ENCODE data around the gene INSR. TPM values are rescaled to one million over a fixed set of nuclear protein-coding genes. Genes with fewer than 3 reads are reported as not detected.

INSR gene
- polyA plus RNA-seq, 6 donors from 2014 or later = 0.40 to 2.2 (median 0.52) TPM; not detected in 1

- Mint-ChIP-seq H3K4me1 (peaks cover 15 to 37% (median 34%) of the 10 kb centered on the region in 3 donors), H3K36me3 (no peaks in the 10 kb centered on the region)
These were observed 6.1 kb downstream of the INSR start for GRCh38 chr19:7288131-7288530.

GRCh38 chr19:7287722-7288121, 6.5 kb downstream of the INSR start:
- no peak for ATAC-seq (ENCODE audit: low read depth in 2 of 2)
- Mint-ChIP-seq H3K4me3 (no peak overlapping the region), H3K27ac (no peak overlapping the region), H3K36me3 (no peaks in the 10 kb centered on the region), H3K27me3 (peaks cover 0 to 5% (median 0%) of the 10 kb centered on the region in 3 donors), H3K9me3 (no peaks in the 10 kb centered on the region), H3K4me1 (peaks cover 14 to 33% (median 30%) of the 10 kb centered on the region in 3 donors)
- no peak for DNase-seq

More at GRCh38 chr19:7288131-7288530, 6.1 kb downstream of the INSR start:
- H3K4me3 Mint-ChIP-seq = no peak overlapping the region
- DNase-seq (no peak), ATAC-seq (ENCODE audit: low read depth in 2 of 2) (no peak)
- H3K27ac Mint-ChIP-seq = no peak overlapping the region
- H3K27me3 Mint-ChIP-seq = peaks cover 0 to 8% (median 0%) of the 10 kb centered on the region in 3 donors
- H3K9me3 Mint-ChIP-seq = no peaks in the 10 kb centered on the region

GRCh38 chr19:7280940-7281666, 13.1 kb downstream of the INSR start:
- peak overlapping the region in 1 of 8 donors; percentile 75 for H3K4me3 Mint-ChIP-seq
- no peak for DNase-seq
- no peak for ATAC-seq (ENCODE audit: low read depth in 2 of 2)
- H3K36me3 Mint-ChIP-seq = no peaks in the 10 kb centered on the region
- H3K27me3 Mint-ChIP-seq = no peaks in the 10 kb centered on the region
- H3K9me3 Mint-ChIP-seq = no peaks in the 10 kb centered on the region
- peaks cover 0 to 15% (median 2%) of the 10 kb centered on the region in 3 donors for H3K4me1 Mint-ChIP-seq
- peak overlapping the region in 2 of 6 donors; percentile 49 to 54 for H3K27ac Mint-ChIP-seq

DNA sequence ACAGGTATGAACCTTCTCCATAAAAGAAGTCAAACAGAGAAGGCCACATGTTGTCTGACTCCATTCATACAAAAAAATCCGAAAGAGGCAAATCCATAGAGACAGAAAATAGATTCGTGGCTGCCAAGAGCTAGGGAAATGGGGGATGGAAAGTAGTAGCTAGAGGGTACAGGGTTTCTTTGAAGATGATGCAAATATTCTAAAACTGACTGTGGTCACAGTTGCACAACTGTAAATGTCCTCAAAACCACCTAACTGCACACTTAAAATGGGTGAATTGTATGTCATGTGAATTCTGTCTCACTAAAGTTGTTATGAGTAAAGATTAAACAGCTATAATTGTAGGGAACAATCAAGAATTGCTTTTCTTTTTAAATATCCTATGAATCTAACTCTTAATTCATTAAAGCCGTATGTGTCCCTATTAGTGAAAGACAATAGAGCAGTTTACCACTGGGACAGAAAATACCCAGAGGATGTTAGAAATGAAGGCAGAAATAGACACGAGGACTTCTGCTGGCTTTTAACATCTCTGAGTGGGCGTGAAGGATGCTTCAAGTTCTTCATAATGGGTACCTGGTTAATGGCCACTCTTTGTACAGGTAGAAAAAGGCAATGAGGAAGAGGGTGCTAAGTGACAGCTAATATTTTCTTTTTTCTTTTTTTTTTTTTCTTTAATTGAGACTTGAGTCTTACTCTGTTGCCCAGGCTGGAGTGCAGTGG, 21.2 kb downstream of the INSR start:
- Mint-ChIP-seq H3K27ac (peak overlapping the region in 5 of 6 donors; percentile 47 to 88 (median 62)), H3K4me1 (peaks cover 10 to 19% (median 13%) of the 10 kb centered on the region in 3 donors), H3K36me3 (no peaks in the 10 kb centered on the region), H3K27me3 (no peaks in the 10 kb centered on the region), H3K9me3 (no peaks in the 10 kb centered on the region), H3K4me3 (no peak overlapping the region)
- DNase-seq (no peak), ATAC-seq (ENCODE audit: low read depth in 2 of 2) (no peak)

GRCh38 chr19:7268705-7269098, 25.5 kb downstream of the INSR start:
- peaks cover 8 to 14% (median 11%) of the 10 kb centered on the region in 3 donors for H3K4me1 Mint-ChIP-seq
- peaks cover 0 to 7% of the 10 kb centered on the region in 2 donors for H3K36me3 Mint-ChIP-seq
- no peak overlapping the region for H3K4me3 Mint-ChIP-seq
- H3K27ac Mint-ChIP-seq = peak overlapping the region in 1 of 6 donors; percentile 55
- no peak for ATAC-seq (ENCODE audit: low read depth in 2 of 2)
- H3K27me3 Mint-ChIP-seq = no peaks in the 10 kb centered on the region
- DNase-seq = no peak
- peaks cover 0 to 4% (median 0%) of the 10 kb centered on the region in 7 donors for H3K9me3 Mint-ChIP-seq

DNA sequence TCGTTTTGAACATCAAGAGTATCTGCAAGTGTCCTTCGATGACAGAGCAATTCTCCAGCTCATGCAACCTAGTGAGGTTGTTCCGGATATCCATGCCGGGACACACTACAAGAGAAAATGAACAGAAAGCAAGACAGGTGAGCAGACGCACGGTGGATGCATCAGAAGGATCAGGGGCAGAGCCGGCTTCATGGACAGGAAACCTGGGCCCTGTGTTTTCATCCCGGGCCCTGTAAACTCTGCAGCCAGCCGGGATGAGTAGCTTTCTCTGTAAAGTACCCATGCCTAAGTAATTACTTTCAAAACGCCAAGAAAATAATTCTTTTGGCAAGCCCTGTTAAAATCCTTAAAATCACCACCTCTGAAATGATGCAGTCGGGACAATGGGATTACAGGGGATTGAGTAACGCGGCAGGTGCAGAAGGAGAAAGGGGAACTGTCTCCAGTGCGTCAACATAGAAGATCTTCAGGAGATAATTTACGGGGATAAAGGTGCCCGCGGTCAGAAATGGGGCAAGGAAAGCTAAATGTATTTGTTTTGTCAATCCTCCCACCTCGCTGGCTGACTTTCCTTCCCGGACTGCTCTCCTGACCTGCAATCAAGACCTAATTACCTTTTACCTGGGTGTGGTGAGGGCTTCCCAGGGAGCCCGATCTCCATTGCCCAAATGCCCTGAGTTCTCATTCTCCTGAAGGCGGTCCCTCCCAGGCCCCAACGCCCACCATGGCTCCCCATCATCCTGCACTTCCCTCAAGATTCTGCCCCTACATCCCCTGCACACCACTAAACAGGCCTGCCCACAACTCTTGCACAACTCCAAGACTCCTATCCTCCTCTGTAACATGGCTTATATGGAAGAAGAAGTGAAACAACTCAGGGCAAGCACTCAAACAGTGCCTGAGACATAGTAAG, 26.2 kb downstream of the INSR start:
- Mint-ChIP-seq H3K4me3 (no peak overlapping the region), H3K27me3 (no peaks in the 10 kb centered on the region), H3K9me3 (peaks cover 0 to 4% (median 0%) of the 10 kb centered on the region in 7 donors), H3K36me3 (peaks cover 0 to 7% of the 10 kb centered on the region in 2 donors), H3K4me1 (peaks cover 6 to 11% (median 7%) of the 10 kb centered on the region in 3 donors), H3K27ac (peak overlapping the region in 1 of 6 donors; percentile 32)
- no peak for DNase-seq
- no peak for ATAC-seq (ENCODE audit: low read depth in 2 of 2)

GRCh38 chr19:7266832-7267231, 27.4 kb downstream of the INSR start:
- no peak overlapping the region for H3K27ac Mint-ChIP-seq
- DNase-seq = no peak
- H3K9me3 Mint-ChIP-seq = peaks cover 0 to 4% (median 0%) of the 10 kb centered on the region in 7 donors
- peaks cover 0 to 7% of the 10 kb centered on the region in 2 donors for H3K36me3 Mint-ChIP-seq
- no peaks in the 10 kb centered on the region for H3K27me3 Mint-ChIP-seq
- no peak for ATAC-seq (ENCODE audit: low read depth in 2 of 2)
- H3K4me1 Mint-ChIP-seq = peaks cover 0 to 5% (median 0%) of the 10 kb centered on the region in 3 donors
- H3K4me3 Mint-ChIP-seq = no peak overlapping the region

DNA sequence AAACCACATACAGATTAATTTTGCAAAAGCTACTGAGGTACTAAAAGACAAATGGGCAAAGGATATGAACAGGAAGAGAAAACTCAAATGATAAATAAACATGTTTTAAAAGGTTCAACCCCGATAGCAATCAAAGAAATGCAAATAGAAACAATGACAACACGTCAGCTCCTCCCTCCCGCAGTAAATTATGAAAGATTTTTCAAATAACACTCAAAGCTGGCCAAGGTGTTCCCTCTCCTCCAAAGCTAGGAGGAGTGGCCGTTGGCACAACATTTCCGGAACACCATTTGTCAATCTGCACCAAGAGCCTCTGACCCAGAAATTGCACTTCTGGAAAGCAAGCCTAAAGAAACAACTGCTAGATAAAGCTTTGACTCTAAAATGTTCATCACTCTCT, 28.3 kb downstream of the INSR start:
- ATAC-seq (ENCODE audit: low read depth in 2 of 2) (no peak), DNase-seq (no peak)
- no peaks in the 10 kb centered on the region for H3K27me3 Mint-ChIP-seq
- H3K4me1 Mint-ChIP-seq = peaks cover 0 to 5% (median 4%) of the 10 kb centered on the region in 3 donors
- peaks cover 0 to 7% of the 10 kb centered on the region in 2 donors for H3K36me3 Mint-ChIP-seq
- peaks cover 0 to 4% (median 0%) of the 10 kb centered on the region in 7 donors for H3K9me3 Mint-ChIP-seq
- H3K27ac Mint-ChIP-seq = no peak overlapping the region
- H3K4me3 Mint-ChIP-seq = no peak overlapping the region

DNA sequence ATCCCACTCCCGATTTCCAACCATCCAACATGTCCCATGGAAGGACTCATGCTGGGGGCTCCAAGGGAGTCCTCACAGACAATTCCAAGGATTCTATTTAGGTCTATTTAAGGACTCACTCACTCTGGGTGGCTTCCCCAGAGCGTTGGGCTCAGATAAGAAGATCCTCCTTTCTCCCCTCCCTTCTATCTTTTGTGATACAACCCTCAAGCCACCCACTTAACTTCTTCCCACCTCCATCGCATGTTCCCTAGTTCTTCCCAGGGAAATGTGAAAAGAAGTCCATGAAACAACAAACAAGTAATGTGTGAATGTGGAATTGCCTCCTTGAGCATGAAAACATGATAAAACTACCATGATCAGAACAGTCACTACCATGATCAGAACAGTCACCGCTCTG, 29.4 kb downstream of the INSR start:
- DNase-seq = no peak
- no peak for ATAC-seq (ENCODE audit: low read depth in 2 of 2)
- H3K4me1 Mint-ChIP-seq = peaks cover 0 to 6% (median 5%) of the 10 kb centered on the region in 3 donors
- H3K27ac Mint-ChIP-seq = no peak overlapping the region
- H3K27me3 Mint-ChIP-seq = no peaks in the 10 kb centered on the region
- H3K9me3 Mint-ChIP-seq = peaks cover 0 to 4% (median 0%) of the 10 kb centered on the region in 7 donors
- H3K36me3 Mint-ChIP-seq = peaks cover 0 to 7% of the 10 kb centered on the region in 2 donors
- H3K4me3 Mint-ChIP-seq = no peak overlapping the region

GRCh38 chr19:7263521-7263920, 30.7 kb downstream of the INSR start:
- Mint-ChIP-seq H3K36me3 (peaks cover 0 to 7% of the 10 kb centered on the region in 2 donors), H3K27ac (no peak overlapping the region), H3K9me3 (peaks cover 0 to 4% (median 0%) of the 10 kb centered on the region in 7 donors), H3K27me3 (no peaks in the 10 kb centered on the region), H3K4me3 (no peak overlapping the region), H3K4me1 (peaks cover 0 to 11% (median 5%) of the 10 kb centered on the region in 3 donors)
- ATAC-seq (ENCODE audit: low read depth in 2 of 2) (no peak), DNase-seq (no peak)

DNA sequence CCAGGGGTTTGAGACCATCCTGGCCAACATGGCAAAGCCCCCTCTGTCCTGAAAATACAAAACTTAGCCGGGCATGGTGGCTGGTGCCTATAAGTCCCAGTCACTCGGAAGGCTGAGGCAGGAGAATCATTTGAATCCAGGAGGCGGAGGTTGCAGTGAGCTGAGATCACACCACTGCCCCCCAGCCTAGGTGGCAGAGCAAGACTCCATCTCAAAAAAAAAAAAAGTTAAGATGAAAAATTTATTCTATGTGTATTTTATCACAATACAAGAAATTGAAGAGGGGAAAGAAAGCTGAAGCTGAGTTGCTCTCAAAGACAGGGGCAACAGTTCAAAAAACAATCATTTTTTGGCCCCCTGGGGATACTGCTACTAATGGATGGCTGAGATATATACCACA, 31.1 kb downstream of the INSR start:
- peaks cover 0 to 7% of the 10 kb centered on the region in 2 donors for H3K36me3 Mint-ChIP-seq
- no peak overlapping the region for H3K4me3 Mint-ChIP-seq
- no peak for ATAC-seq (ENCODE audit: low read depth in 2 of 2)

GRCh38 chr19:7262470-7262869, 31.7 kb downstream of the INSR start:
- H3K4me1 Mint-ChIP-seq = peaks cover 0 to 11% (median 5%) of the 10 kb centered on the region in 3 donors
- H3K27me3 Mint-ChIP-seq = no peaks in the 10 kb centered on the region
- H3K4me3 Mint-ChIP-seq = no peak overlapping the region
- peaks cover 0 to 6% of the 10 kb centered on the region in 2 donors for H3K36me3 Mint-ChIP-seq
- DNase-seq = no peak
- no peak for ATAC-seq (ENCODE audit: low read depth in 2 of 2)
- H3K9me3 Mint-ChIP-seq = peaks cover 0 to 4% (median 0%) of the 10 kb centered on the region in 7 donors
- no peak overlapping the region for H3K27ac Mint-ChIP-seq

More for the DNA sequence above, 31.1 kb downstream of the INSR start:
- DNase-seq = no peak
- H3K27me3 Mint-ChIP-seq = no peaks in the 10 kb centered on the region
- H3K9me3 Mint-ChIP-seq = peaks cover 0 to 4% (median 0%) of the 10 kb centered on the region in 7 donors
- no peak overlapping the region for H3K27ac Mint-ChIP-seq
- peaks cover 0 to 11% (median 5%) of the 10 kb centered on the region in 3 donors for H3K4me1 Mint-ChIP-seq

DNA sequence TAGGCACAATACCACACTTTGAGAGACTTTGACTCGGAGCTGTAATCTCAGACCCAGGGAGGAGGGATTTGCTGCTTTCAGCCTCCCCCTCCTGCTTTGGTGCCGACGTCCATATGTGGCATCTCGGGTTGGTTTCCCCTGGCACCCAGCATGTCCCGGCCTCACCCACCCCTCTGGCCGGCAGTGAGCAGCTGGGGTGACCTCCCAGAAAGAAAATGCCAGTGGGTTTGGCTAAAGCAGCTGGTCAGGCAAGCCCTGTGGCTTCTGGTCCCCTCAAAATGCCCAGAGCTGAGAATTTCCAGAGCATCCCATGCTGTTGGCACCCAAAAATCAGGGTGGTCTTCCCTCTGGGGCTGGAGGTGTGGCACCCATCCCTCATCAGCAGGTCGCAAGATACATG, 34.1 kb downstream of the INSR start:
- peak overlapping the region in 1 of 6 donors; percentile 26 for H3K27ac Mint-ChIP-seq
- ATAC-seq (ENCODE audit: low read depth in 2 of 2) (no peak), DNase-seq (no peak)
- no peak overlapping the region for H3K4me3 Mint-ChIP-seq
- peaks cover 0 to 17% (median 0%) of the 10 kb centered on the region in 3 donors for H3K4me1 Mint-ChIP-seq
- no peaks in the 10 kb centered on the region for H3K27me3 Mint-ChIP-seq
- no peaks in the 10 kb centered on the region for H3K9me3 Mint-ChIP-seq
- no peaks in the 10 kb centered on the region for H3K36me3 Mint-ChIP-seq
